Colonic mucosa (tissue), 4 donors: ENCODE measurements around the gene ZNF385B. TPM values are rescaled to one million over a fixed set of nuclear protein-coding genes. Genes with fewer than 3 reads are reported as not detected.

Source experiments
- DNase-seq: peaks from one replicate; pipeline ENCODE4 v3.0.0-alpha.2; 2020
- H3K27ac ChIP-seq: fragments of 200-600 bp; one replicate; pipeline ENCODE4 v1.8.0; 2021
- H3K27me3 ChIP-seq: fragments of 200-600 bp; one replicate; pipeline ENCODE4 v1.8.0; 2021
- H3K36me3 ChIP-seq: fragments of 200-600 bp; one replicate; pipeline ENCODE4 v1.8.0; 2021
- H3K4me1 ChIP-seq: fragments of 200-600 bp; one replicate; pipeline ENCODE4 v1.8.0; 2021; ENCODE audit warnings: mild to moderate bottlenecking
- H3K4me3 ChIP-seq: fragments of 200-600 bp; one replicate; pipeline ENCODE4 v1.8.0; 2021
- H3K9ac ChIP-seq, 2 donors: one replicate each; pipeline ENCODE4 v1.7.0; 2013; ENCODE audit warnings: control low read depth in 2 of 2, low read depth in 2 of 2, low read length in 2 of 2
- H3K9me3 ChIP-seq: fragments of 200-600 bp; one replicate; pipeline ENCODE4 v1.8.0; 2021
- intact Hi-C: fragments of 100-400 bp; cut with DNase I; formaldehyde crosslinking; loops from one replicate; pipeline ENCODE4 v1.14.1; 2022
- total RNA-seq, 2 donors: library from RNA; stranded (reverse); fragmentation: NEBNext Ultra II Directional in 1 of 2; extraction: Animal tissue kit (Norgen Biotek cat#: 25700) in 1 of 2; gene quantifications; one replicate each; pipeline ENCODE4 v1.2.1, GENCODE V29; 2021
- TF ChIP-seq, protein P1 (sequence below): fragments of 200-600 bp; IDR thresholded peaks from one replicate; pipeline ENCODE4 v1.8.0; 2022; ENCODE audit warnings: antibody characterized with exemption, mild to moderate bottlenecking
- donor health status: healthy.
- donor health status: DM: no; HTN: no; CAD: no.
- donor health status: DM: no; HTN: no; CAD: no.

ZNF385B gene
- total RNA-seq, 2 donors from 2014 or later: 0.10 to 0.69 TPM

DNA sequence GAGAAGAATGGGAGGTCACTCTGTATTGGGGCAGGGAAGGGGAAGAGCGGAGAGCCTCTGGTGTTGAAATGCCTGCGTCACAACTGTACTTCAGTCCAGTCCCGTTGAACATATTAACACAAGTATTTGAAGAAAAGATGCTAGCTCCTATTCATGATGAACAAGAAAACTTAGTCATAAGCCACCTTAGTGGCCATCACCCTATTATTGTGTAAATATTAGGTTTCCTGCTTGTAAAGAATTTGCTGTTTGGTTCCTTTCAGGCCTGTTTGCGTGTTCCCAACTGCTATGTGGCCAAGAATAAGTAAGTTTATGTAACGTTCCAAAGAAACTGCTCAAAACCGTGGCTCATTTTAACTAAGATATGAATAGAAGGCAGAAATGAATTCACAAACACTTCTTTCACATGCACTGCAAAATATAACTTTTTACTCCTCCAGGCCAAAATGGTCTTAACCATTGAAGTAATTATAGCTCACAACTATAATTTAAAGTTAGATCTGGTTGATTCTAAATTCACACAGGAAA, 204.3 kb downstream of the ZNF385B start:
- Histone ChIP-seq H3K27me3 (no peaks in the 10 kb centered on the region), H3K4me3 (no peak overlapping the region), H3K4me1 (no peaks in the 10 kb centered on the region), H3K9ac (no peak overlapping the region), H3K27ac (no peak overlapping the region), H3K9me3 (no peaks in the 10 kb centered on the region), H3K36me3 (no peaks in the 10 kb centered on the region)
- TF ChIP-seq, protein P1, sequence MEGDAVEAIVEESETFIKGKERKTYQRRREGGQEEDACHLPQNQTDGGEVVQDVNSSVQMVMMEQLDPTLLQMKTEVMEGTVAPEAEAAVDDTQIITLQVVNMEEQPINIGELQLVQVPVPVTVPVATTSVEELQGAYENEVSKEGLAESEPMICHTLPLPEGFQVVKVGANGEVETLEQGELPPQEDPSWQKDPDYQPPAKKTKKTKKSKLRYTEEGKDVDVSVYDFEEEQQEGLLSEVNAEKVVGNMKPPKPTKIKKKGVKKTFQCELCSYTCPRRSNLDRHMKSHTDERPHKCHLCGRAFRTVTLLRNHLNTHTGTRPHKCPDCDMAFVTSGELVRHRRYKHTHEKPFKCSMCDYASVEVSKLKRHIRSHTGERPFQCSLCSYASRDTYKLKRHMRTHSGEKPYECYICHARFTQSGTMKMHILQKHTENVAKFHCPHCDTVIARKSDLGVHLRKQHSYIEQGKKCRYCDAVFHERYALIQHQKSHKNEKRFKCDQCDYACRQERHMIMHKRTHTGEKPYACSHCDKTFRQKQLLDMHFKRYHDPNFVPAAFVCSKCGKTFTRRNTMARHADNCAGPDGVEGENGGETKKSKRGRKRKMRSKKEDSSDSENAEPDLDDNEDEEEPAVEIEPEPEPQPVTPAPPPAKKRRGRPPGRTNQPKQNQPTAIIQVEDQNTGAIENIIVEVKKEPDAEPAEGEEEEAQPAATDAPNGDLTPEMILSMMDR: no peak
- intact Hi-C loops: no loop called here
- no peak for DNase-seq

DNA sequence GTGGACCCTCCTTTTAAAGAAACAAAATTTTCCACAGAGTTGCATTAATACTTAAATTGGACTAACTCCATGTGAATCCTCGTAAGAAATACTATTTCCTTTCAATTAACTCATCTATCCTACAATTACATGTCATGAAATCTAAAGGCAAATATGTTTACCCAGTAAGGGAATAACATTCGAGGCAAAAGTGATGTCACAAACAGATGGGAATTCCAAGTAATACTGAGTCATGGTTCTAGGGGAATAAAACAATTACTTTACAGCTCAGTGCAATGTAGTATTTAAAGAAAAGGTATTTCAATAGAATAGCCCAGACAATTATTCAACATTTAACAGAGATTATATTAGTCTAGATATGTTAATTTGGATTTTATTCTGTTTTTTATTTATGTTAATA, 205.8 kb downstream of the ZNF385B start:
- no peak overlapping the region for H3K4me3 ChIP-seq
- H3K36me3 ChIP-seq: no peaks in the 10 kb centered on the region
- intact Hi-C loops: no loop called here
- no peaks in the 10 kb centered on the region for H3K4me1 ChIP-seq
- no peak overlapping the region for H3K9ac ChIP-seq
- no peaks in the 10 kb centered on the region for H3K9me3 ChIP-seq
- H3K27ac ChIP-seq: no peak overlapping the region
- no peaks in the 10 kb centered on the region for H3K27me3 ChIP-seq
- TF ChIP-seq, protein P1: no peak
- no peak for DNase-seq

DNA sequence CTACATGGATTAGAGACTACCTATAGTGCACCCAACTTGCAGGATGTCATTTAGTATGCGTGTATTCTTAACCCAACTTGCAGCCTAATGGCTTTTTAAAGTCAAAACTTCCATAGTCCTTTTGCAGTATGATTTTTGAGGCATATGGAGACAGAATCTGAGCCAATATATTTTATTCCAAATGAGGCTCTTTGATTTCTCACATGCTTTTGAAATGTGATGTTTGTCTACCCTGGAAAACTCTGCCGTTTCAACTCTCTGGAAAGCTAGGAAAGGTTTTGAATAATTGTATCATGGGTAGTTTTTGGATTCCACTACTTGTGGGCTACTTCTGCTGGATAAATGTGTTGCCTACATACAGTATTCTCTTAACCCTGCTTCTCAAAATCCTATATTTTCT, 206.6 kb downstream of the ZNF385B start:
- H3K27me3 ChIP-seq: no peaks in the 10 kb centered on the region
- no peak overlapping the region for H3K27ac ChIP-seq
- no peak overlapping the region for H3K9ac ChIP-seq
- H3K4me1 ChIP-seq: no peaks in the 10 kb centered on the region
- no peaks in the 10 kb centered on the region for H3K9me3 ChIP-seq
- H3K36me3 ChIP-seq: no peaks in the 10 kb centered on the region
- TF ChIP-seq, protein P1: no peak
- intact Hi-C loops: no loop called here
- DNase-seq: no peak
- no peak overlapping the region for H3K4me3 ChIP-seq

DNA sequence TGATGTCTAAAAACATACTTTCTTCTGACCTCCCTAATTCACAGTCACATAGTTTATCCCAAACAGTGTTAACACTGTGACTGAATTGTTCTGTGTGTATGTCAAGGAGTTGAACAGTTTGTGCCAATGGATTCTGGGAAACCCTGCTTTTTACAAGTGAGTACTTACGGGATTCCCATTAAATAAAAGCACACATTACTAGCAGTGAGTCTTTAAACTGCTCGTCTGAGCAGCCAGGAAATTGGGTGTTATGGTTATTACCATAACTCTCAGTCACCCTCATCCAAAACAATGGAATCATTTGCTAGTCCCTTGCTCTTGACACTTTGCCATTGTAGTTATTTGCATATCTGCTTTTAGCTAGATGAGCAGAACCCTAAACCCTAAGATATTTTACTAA, 209.1 kb downstream of the ZNF385B start:
- no peaks in the 10 kb centered on the region for H3K27me3 ChIP-seq

DNA sequence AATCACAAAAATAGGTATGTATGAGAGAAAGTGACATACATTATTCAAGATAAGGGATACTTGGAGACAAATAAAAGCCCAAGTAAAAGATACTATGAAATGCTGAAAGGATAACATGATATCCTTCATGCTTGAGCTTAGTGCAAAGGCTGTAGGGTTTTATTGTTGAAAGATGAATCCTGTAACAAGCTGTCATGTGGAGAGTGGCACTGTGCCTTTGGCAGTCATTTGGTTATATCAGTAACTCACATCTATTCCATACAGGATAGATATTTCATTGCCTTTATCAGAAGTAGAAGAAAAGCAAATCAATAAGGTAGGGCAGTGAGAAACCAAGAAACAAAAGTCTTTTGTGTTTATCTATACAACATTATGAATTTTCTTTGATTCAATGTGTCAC, 211.0 kb downstream of the ZNF385B start:
- Histone ChIP-seq H3K27me3 (no peaks in the 10 kb centered on the region), H3K9ac (no peak overlapping the region), H3K4me1 (no peaks in the 10 kb centered on the region), H3K27ac (no peak overlapping the region), H3K36me3 (no peaks in the 10 kb centered on the region), H3K4me3 (no peak overlapping the region), H3K9me3 (no peaks in the 10 kb centered on the region)
- TF ChIP-seq, protein P1: no peak
- no peak for DNase-seq
- intact Hi-C loops: no loop called here

More for the DNA sequence above, 209.1 kb downstream of the ZNF385B start:
- Histone ChIP-seq H3K36me3 (no peaks in the 10 kb centered on the region), H3K9ac (no peak overlapping the region), H3K4me3 (no peak overlapping the region), H3K27ac (no peak overlapping the region), H3K4me1 (no peaks in the 10 kb centered on the region), H3K9me3 (no peaks in the 10 kb centered on the region)
- no peak for DNase-seq
- intact Hi-C loops: no loop called here
- TF ChIP-seq, protein P1: no peak
